Stimulated activated CD8-positive, alpha-beta memory T cell treated with anti-CD3 and anti-CD28 coated beads, Interleukin-7, amount 100 ng/mL, for 1 hour (primary cell): ENCODE measurements around the gene YIF1B.

Source experiments
- DNase-seq, 2 donors: peaks; one replicate each; pipeline ENCODE4 v3.0.0-alpha.2; 2020; ENCODE audit warnings: low read depth in 2 of 2

YIF1B gene

GRCh38 chr19:38306236-38306635 lies 9.5 kb downstream of the YIF1B start:
- no peak for DNase-seq

DNA sequence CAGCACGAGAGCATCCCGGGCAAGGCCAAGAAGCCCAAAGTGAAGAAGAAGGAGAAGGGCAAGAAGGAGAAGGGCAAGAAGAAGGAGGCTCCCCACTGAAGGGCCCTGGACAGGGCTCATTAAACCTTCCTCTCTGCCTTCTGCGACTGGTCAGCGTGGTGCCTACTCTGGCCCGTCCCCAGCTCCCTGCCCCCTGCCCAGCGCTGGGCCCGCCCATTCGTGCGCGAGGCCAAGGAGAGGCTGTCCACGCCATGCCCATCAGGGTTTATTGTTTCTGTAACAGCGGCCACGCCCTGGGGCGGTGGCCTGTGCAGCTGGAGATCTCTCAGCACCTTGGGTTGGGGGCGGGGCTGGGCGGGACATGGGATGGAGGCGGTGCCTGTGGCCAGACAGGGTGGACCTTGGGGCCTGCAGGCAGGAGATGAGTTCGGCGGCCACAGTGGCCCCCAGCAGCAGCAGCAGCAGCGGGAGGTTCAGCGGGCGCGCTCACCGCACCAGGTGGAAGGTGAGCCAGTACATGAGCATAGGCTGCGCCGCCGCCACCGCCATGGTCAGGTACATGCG lies 10.8 kb downstream of the YIF1B start:
- DNase-seq: no peak

DNA sequence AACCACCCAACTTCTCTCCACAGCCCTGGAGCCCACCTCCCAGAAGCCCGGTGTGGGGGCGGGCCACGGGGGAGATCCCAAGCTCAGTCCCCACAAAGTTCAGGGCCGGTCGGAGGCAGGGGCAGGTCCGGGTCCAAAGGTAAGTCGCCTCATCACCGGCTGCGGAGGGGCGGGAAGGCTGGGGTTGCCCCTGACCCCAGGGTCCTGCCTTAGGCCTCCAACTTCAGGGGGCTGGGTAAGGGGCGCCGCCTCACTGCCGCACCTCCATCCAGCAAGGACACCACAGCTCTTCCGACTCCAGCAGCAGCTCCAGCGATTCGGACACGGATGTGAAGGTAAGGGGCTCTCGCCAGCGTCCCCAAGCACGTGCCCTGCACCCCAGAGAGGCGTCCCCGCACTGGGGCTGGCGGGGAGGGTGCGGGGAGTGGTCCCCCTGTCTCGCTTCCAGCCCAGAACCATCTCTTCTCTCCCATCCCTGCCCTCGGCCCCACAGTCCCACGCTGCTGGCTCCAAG lies 11.3 kb downstream of the YIF1B start:
- no peak for DNase-seq

DNA sequence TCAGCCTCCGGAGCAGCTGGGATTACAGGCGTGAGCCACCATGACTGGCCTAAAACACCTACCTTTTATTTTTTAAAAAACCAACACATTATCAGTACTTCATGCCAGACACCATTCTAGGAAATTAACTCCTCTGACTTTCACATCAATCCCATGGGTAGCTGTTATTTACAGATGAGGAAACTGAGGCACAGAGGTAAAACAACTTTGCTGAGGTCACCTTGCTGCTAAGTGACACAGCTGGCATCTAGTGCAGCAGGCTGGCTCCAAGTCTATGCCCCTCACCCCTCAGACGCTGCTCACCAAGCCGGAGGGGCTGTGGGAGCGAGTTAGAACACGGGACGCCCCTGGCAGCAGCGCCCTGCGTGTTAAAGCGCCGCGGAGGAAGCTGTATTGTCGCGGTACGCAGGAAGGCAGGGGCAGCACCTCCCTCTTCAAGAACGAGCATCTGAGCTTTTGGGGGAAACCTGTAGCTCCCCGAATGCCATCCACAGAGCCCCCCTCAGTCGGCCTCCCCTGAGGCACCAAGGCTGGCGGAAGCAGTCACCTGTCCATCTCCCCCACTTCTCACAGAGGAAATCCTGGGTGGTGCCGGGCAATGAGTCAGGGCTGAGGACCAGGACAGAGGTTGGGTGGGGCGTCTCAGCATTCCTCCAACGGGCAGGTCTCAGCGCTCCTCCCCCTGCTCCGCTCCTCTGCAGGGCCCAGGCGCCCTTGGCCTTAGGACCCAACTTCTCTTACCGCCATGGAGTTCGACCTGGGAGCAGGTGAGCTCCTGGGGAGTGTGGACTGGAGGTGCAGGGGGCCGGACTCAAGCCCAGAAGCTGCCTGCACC lies 12.0 kb downstream of the YIF1B start, which contains the start of gene C19orf33:
Gene C19orf33 (plus strand): TSS at position 735 of the 835 bp plus-strand sequence. CDS start 11 bp downstream, at position 746.
- DNase-seq: no peak

DNA sequence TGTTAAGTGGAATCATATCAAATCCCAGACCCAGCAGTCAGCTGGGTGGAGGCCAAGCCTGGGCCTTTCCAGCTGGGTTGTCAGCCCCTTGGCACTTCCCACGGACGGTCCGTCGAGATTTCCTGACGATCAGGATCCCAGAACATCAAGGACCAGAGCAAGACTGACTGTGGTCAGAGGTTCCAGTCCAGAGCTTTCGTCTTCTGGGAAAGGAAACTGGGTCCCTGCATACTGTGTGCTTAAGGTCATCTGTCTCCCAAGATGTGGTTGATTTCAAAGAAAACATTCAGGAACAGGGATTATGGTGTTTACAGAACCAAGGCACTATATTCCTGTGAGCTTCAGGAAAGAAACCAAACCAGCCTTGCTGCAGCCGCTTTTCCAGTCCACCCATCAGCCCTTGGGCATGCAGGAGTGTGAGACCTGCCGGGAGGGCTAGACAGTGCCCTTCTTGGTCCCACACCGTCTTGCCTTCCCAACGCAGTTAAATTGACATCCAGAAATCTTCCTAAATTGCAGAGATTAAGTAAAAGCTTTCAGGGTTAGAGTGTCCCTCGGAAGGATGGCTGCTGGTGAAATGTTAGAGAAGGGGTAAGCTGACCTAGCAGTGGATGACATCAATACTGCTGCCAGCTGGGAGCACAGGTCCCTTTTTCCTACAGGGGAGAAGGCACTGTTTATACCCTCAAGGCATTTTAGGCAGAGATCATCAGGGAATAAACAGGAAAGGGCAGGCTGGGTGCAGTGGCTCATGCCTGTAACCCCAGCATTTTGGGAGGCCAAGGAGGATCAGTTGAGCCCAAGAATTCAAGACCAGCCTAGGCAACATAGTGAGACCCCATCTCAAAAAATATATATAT lies 16.7 kb downstream of the YIF1B start:
- DNase-seq: no peak

DNA sequence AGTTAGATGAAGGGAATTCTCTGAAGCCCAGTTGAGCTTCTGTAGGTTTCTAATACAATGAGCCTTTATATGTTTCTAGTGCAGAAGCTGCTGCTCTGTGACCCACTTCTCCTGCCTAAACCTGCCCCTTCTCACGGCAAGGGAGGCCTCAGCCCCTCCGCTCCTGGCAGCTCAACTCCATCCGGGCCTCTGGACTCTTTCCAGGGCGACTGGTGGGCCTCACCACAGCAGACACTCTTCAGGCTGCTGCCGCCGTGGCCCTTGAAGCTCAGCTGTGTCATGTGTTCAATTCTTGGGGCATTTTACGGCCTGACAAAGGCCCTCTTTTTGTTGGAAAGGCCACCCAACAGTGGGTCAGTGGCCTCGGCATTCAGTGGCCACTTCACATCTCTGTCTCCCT lies 21.7 kb downstream of the YIF1B start:
- no peak for DNase-seq

GRCh38 chr19:38293281-38293680 lies 22.5 kb downstream of the YIF1B start:
- no peak for DNase-seq

DNA sequence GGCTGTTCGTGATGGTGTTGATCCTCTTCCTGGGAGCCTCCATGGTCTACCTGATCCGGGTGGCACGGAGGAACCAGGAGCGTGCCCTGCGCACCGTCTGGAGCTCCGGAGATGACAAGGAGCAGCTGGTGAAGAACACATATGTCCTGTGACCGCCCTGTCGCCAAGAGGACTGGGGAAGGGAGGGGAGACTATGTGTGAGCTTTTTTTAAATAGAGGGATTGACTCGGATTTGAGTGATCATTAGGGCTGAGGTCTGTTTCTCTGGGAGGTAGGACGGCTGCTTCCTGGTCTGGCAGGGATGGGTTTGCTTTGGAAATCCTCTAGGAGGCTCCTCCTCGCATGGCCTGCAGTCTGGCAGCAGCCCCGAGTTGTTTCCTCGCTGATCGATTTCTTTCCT lies 23.9 kb downstream of the YIF1B start:
- DNase-seq: no peak

DNA sequence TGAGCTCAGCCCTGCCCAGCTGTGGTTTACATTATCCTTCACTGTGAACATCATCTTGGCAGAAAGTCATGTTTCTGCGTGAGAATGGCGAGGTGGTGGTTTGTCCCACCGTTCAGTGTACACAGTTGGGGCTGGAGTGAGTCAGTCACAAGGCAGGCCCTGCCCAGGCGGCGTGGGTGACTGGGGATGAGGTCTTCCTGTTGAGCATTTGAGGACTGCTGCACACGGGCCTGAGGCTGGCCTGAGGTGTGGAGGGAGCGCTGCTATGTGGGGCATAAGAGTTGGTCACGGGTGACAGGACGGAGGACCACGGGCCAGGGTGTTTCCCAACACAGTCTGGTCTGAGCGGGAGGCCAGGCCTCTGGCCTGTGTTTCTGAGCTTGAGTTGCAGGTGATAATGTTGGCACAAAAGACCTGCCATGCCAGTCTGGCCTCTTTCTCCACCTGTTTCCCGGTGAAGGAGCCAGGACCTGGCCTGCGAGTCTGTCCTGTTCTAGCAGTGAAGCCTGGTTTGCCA lies 25.1 kb downstream of the YIF1B start:
- no peak for DNase-seq

DNA sequence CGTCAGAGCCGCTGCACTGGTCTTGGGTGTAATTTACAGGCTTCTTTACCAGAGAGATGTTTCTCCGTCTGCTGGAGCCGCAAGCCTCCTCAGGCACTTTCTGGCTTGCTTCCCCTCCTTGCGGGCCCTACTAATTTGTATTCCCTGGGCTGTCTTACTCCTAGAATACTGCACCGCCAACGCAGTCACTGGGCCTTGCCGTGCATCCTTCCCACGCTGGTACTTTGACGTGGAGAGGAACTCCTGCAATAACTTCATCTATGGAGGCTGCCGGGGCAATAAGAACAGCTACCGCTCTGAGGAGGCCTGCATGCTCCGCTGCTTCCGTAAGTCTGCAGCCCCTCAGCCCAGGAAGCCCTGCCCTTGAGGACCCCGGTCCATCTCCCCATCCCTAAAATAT lies 25.8 kb downstream of the YIF1B start:
- no peak for DNase-seq

- DNase-seq: no peak
Measured at GRCh38 chr19:38288123-38288855, 27.5 kb downstream of the YIF1B start.

DNA sequence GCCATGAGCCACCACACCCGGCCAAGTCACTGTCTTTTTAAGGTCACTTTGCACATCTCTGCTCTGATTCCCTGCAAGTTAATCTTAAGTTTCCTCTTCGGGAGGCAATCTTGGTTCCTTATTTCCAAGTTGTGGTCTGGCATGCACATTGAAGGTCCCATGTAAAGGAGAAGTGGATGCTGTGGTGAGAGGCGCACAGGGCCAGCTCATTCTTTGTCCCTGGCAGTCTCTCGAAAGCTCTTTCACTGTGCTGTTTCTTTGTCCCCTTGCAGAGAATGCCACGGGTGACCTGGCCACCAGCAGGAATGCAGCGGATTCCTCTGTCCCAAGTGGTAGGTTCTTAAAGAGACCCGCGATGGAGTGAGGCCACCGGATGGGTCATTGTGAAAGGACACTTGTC lies 28.1 kb downstream of the YIF1B start:
- no peak for DNase-seq

DNA sequence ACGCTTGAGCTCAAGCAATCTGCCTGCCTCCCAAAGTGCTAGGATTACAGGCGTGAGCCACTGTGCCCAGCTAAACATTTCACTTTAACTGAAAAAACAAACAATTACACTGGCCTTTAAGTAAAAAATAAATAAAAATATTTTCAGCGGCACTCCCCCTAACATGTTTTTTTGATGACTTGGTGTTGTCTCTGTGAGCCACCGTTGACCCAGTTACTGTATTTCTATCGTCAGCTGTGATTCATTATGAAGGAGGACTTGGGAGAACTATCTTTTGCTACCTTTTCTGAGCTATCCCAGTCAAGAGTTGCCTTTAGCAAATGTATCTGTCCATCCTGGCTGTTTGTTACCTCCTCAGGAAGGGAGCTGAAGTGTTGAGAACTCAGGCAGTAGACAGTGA lies 30.2 kb downstream of the YIF1B start:
- DNase-seq: no peak

DNA sequence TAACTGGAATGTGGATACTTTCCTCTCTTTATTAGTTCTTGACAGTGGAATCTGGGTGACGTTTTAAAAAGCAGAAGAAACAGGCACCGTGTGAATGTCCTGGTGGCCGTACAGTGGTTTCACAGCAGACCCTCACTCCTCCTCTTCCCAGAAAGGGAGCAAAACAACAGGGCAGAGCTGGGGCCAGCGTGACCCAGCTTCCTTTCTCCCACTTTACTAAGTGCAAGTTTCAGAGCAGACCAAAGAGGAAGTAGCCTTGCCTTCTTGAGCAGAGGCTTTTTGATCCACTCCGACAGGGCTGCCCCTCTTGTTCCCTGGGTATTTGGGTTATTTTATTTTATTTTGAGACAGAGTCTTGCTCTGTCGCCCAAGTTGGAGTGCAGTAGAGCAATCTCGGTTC lies 31.3 kb downstream of the YIF1B start:
- DNase-seq: no peak

- no peak for DNase-seq
Measured at GRCh38 chr19:38283271-38283670, 32.5 kb downstream of the YIF1B start.

DNA sequence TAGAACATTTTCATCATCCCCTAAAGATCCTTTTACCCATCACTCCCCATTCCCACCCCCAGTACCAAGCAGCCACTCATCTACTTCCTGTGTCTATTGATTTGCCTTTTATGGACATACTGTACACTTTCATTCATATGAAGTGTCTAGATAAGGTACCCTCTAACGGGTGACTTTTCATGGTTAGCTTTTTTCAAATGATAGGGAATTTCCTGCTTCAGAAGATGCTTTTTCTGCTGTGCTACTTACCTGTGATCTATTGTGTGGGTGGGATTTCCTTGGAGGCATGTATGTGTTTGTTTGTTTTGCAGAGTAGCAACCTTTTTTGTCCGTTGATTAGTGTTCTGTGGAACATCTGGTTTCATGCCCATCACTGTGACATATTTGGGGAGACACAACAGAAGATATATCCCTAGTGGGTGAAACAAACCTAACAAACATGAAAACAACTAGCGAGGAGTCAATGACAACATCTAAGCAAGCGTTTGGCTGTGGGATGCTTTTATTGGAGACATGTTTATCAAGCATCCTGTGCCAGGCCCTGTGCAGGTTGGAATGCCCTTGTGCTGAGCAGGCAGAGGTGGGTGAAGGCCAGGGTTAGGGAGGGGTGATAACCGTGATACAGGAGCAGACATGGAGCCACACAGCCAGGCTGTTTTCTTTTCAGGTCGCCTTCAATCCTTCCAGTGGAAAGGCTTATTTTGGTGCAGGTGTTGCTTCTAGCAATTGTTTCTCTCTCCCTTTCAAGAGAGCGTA lies 33.8 kb downstream of the YIF1B start:
- no peak for DNase-seq

DNA sequence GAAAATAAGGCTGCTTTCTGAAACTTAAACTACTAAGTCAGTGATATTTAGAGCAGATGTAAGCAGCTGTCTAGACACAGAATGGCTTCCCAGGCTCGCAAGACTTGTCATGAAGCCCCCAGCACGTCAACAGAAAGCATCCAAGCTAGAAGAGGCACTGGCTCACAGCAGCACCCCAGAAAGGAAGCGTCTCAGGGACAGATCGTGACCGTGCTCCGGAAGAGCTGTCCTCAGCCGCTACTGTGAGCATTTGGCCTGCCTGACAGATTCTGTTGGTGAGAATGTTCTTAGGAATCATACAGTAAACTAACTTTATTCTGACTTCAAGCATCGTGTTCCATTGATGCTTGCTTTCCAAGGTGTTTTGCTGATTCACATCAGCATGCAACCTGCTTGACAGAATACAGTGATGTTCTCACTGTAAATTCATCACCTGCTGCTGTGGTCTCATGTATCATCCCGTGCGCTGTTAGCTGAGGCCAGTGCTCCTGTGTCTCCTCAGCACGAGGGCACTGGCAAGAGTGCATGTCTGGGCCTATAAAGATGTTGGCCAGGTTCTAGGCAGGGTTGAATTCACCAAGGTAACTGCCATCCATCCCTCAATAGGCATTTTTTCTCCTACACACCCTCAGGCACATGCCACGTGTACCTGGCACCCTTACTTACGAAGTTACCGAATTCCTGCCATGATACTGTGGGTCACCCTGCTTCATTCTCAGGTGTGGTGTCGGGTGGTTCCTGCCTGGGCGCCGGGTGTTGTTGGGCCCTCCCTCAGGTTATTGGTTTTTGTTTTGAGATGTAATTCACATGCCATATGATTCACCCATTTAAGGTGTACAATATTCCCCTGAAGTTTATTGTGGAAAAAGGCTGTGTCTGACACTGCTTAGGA lies 35.5 kb downstream of the YIF1B start:
- DNase-seq: no peak

GRCh38 chr19:38278751-38279150 lies 37.0 kb downstream of the YIF1B start:
- DNase-seq: no peak

DNA sequence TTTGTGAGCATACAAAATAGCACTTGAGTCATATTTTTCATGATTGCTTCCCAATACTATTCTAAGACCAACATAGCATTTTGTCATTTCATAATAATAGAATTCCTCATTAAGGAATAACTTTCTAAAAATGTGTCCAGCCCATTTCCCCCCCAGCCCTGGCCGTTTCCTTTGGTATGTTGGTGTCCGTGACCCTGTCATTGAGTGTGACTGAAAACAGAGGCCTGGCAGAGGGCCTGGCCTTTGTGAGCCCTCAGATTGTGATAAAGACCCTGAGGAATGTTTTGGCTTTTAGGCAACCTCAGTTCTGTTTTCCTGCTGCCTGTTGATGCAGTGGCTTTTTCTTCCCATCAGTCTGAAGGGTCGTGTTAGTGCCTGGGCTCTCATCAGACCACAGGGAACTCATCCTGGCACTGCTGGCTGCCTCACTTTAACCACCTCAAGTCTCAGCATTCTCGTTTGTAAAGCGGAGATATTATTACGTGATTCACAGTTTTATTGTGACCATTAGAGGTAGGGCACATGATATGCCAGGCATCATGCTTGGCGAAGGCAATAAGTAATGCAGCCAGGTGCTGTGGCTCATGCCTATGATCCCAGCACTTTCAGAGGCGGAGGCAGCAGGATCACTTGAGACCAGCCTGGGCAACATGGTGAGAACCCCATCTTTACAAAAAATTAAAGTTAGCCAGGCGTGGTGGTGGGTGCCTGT lies 37.6 kb downstream of the YIF1B start:
- DNase-seq: no peak
